NCI-H82 (cell line): ENCODE results near the gene ZBTB4.
"Not testable (repeated sequence)": the region's sequence is repeated elsewhere in the genome, so short reads cannot be mapped to it uniquely, and the experiment has no call there.

Source experiments
- DNase-seq: peaks from one replicate; lab custom pipeline; 2025; lab: John Stamatoyannopoulos, UW

Gene ZBTB4

DNA sequence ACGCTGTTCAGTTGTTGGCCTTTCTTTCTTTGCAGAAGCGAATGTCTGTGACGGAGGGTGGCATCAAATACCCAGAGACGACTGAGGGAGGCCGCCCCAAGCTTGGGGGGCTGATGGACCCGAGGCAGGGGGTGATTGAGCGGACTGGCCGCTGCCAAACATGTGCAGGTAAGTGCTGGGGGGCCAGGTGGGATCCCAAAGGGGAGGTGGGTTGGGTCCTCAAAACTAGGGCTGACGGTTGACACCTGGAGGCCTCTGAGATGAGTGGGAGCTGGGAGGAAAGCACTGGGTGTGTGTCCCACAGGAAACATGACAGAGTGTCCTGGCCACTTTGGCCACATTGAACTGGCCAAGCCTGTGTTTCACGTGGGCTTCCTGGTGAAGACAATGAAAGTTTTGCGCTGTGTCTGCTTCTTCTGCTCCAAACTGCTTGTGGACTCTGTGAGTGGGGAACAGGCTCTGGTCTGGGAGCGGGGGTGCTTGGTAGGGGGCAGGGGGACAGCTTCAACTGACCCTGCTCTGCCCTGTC lies 16.5 kb upstream of the ZBTB4 start:
- no peak for DNase-seq

DNA sequence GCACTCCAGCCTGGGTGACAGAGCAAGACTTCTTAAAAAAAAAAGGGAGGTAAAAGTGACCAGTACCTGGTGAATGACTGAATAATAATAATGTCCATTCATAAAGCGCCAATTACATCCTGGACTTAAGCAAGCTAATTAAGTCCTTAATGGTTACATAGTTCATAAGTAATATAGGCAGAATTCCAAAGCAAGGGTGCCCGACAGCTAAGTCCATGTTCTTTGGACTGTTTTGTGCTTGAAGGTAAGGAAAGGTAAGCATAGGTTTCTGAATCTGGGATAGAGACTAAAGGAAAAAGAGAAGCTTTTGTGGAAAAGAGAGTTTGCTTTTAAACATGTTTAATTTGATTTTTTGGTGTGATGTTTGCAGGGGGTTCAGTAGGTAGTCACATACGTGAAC lies 14.5 kb upstream of the ZBTB4 start:
- DNase-seq, result no peak

- DNase-seq, result peak; percentile 95
Measured at GRCh38 chr17:7491583-7491982, 12.2 kb upstream of the ZBTB4 start.

DNA sequence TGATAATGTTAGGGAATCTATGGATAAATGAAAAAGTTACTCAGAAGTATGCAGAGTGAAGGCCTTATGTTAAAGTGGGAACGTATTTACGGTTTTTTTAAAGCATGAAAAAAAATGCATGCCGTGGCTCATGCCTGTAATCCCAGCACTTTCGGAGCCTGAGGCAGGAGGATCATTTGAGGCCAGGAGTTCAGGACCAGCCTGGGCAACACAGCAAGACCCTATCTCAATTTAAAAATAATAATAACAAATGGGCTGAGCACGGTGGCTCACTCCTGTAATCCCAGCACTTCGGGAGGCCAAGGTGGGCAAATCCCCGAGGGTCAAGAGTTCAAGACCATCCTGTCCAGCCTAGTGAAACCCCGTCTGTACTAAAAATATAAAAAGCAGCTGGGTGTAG lies 10.7 kb upstream of the ZBTB4 start:
- DNase-seq, result no peak

DNA sequence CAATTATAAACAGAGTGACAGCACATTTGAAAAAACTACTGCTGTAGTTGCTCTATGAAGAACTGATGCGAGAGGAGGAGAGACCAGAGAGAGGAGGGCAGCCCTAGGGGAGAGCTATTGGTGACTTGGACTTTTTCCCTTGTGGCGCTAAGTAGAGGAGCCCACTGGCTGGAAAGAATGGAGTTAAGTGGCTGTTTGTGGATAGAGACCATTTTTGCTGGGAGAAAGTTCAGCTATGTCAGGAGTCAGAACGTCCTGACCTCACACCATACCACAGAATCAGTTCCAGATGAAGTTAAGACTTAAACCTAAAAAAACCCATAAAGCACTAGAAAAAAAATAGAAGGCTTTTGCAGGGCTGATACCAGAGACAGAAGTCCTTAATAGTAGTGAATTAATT lies 6.8 kb upstream of the ZBTB4 start:
- DNase-seq, result no peak

DNA sequence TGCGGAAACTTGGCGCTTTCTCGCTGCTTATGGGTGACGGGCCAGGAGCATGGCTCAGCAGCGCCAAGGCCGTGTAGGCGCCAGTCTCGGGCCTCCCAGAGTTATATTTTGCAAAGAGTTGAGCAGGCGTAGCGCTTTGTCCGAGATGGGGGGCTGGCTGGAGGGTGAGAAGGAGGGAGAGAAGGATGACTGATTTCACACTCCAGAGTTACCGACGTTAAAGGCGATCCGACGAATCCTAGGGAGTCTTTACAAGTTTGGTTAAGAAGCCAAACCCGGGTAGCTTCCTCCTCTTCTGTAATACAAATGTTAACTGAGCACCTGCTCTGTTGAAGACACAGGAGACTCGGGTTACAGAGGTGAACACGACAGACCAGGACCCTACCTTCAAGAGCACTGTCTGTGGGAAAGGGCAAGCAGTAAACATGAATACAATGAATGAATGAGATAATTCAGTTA lies 5.5 kb upstream of the ZBTB4 start:
- no peak for DNase-seq

DNA sequence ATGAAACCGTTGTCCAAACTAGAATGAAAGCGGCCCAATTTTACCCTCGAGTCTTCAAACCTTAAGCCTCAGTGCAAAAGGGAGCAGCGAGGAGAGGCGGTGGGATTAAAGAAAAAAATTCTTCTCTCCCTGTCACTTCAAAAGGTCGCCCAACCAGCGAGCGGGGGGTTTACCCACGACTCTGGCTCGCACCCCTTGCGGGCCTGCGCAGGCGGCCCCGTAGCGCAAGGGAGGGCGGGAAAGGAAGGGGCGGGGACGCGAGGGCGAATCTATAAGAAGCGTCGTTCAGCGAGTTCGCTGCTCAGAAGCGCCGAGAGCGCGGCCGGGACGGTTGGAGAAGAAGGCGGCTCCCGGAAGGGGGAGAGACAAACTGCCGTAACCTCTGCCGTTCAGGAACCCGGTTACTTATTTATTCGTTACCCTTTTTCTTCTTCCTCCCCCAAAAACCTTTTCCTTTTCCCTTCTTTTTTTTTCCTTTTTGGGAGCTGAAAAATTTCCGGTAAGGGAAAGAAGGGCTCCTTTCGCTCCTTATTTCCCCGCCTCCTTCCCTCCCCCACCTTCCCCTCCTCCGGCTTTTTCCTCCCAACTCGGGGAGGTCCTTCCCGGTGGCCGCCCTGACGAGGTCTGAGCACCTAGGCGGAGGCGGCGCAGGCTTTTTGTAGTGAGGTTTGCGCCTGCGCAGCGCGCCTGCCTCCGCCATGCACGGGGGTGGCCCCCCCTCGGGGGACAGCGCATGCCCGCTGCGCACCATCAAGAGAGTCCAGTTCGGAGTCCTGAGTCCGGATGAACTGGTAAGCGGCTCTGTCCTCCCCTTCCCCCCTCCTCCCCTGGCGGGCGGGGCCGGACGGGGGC lies 4.9 kb upstream of the ZBTB4 start, which contains the start of gene POLR2A:
Gene POLR2A, plus strand, starts transcription at position 300 of the 852 bp plus-strand sequence.
- DNase-seq, result peak; percentile 99

DNA sequence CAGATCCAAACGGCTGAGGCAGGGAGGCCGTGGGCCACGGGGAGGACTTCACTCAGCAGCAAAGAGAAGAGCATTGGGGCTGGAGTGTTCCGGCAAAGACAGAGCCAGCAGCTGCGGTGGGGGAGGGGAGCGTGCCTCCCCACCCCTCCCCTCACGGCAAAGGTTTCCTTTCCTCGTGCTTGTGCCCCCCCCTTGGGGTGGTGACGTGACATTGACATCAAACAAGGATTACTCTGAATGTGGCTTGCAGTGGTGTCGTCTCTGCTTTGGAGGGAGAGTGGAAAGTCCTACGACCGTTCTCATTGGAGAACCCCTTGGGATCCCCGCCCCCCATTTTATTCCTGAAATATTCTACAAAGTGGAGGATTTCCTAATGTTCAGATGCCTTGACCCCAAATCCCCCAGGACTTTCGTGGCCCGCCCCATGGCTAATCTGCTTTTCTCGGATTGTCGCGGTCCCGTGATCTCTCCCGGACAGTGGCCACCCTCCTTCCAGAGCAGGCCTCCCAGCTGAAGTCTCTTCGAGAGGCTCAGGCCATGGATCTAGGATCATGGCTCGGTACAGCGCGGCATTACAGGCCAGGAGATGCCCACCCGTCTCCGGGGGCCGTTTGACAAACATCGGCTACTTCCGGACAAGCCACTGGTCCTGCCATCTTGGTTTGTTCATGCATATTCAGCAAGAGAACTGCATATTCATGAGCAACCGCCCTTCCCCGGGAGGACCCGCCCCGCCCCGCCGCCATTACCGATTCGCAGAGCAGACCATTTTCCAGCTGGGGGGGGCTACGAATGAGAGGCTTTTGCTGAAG lies 4.0 kb upstream of the ZBTB4 start:
- peak; percentile 98 for DNase-seq

- DNase-seq, result not testable (repeated sequence)
Measured at GRCh38 chr17:7482742-7483088, 3.3 kb upstream of the ZBTB4 start.

GRCh38 chr17:7481842-7482741 lies 2.7 kb upstream of the ZBTB4 start:
- not testable (repeated sequence) for DNase-seq

- DNase-seq, result not testable (repeated sequence)
Measured at GRCh38 chr17:7481275-7481674, 1.8 kb upstream of the ZBTB4 start, which contains the start of gene SLC35G6. Gene SLC35G6, plus strand, starts transcription at chr17:7481446. Its CDS starts 71 bp downstream, at chr17:7481517.

DNA sequence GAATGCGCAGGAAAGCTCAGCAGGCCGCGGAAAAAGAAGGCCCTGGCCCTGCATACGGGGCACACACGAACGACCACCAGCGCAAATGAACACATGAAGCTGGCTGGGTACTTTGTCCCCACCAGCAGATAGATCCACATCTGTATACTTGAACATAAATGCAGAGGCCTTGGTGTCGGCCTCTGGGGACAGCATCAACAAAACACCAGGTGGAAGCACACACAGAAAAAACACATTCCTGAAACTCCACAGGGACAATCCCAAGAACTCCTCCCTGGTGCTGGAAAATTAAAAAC lies 606 bp upstream of the ZBTB4 start:
- no peak for DNase-seq

GRCh38 chr17:7478276-7479212 lies 887 bp downstream of the ZBTB4 start:
- peak; percentile 72 for DNase-seq

DNA sequence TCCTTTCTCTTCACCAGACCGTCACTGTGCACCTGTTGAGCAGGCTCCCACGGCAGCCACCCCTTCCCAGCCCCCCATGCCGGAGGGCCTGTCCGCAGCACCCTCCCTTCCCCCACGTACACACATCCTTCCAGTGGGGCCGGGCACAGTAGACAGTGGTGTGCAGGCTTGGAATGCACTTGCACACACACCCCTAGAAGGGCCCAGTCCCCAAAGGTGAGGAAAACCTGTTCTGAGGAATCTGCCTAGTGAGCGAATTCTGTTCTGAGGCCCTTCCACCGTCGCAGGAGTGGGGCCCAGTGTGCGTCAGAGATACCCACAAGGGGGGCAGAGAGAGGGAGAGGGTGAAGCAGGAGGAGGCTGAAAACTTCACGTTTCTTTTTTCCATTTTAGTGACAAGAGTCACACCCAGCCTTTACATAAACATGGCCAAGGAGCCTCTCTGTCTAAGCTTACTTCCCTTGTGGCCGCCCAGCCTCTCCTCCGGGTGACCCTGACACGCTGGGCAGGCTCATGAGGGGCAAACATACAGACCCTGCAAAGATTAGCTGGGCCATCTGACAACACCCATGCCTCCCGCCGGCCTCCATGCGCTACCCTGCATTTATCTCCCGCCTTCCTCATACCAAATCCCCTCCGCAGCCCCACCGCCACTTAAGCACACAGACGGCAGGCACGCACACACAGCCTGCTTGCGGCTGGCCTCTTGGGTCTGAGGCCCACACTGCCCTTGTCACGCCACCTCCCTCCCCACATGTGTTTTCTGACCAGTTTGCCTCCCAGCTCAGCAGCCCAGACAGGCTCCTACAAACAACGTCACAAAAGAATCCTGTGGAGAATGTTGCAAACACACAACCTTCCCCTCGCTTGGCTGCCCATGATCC lies 1.8 kb downstream of the ZBTB4 start:
- DNase-seq, result peak; percentile 87

GRCh38 chr17:7476951-7477350 lies 2.5 kb downstream of the ZBTB4 start:
- DNase-seq, result no peak

- no peak for DNase-seq
Measured at GRCh38 chr17:7476494-7476893, 2.9 kb downstream of the ZBTB4 start.

DNA sequence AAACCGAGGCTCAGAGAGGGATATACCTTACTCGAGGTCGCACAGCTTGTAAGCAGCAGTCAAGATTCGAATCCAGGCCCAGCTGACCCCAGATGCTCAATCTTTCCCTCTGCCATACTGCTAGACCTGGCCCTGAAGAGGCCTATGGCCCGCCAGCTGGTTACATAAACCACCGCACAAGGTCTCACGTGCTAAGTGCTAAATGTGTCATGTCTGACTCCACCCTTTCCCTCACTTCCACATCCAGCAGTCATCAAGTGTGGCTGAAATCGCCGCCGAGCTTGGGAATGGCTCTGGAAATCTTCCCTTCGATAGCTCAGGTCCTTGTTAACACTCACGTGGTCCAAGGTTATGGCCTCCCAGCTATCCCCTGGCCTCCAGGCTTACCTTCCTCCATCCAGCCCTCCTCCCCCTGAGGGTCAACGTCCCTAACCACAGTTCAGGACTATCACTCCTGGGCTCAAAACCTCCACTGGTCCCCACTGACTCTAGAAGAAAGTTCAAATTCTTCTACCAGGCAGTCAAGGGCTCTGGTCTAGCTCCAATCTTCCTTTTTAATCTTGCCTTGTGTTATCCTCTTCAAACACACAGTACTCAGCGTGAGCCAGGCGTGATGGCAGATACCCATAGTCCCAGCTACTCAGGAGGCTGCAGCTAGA lies 3.5 kb downstream of the ZBTB4 start:
- no peak for DNase-seq

GRCh38 chr17:7474767-7475166 lies 4.7 kb downstream of the ZBTB4 start:
- not testable (repeated sequence) for DNase-seq

DNA sequence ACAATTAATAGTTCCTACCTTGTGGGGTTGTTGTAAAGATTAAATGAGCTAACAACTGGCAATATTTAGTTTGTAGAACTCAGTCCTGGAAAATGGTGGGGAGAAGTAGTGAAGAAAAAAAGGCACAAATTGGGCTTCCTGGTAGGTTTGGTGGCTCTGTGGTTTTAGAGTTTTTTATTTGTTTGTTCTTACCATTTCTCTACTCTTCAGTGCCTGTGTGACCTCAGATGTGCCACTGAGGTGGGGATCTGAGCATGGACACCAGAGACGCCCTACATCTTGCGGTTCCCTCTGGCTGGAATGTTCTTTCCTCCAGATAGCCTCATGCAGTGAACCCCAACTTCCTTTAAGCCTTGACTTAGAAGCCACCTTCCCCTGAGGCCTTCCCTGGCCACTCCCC lies 7.7 kb downstream of the ZBTB4 start:
- no peak for DNase-seq
